ENCODE measurements around the gene TBC1D8.

DNA sequence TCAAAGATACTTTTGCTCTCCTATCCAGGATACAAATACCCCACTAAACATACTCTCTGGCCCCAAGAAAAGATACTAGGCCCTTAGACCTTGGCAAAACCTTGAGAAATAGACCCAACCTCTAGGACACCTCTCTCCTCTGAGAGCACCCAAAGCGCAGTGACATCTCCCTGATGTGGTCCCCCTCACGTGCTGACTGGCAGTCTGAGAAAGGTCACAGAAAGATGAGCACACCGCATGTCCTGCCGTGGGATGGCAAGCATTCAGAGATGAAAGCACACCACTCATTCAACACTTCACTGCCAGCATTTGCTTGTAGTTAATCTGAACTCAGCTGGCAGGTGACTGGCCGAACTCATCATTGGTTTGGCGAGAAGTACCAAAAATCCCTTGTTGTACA is 6.1 kb upstream of the TBC1D8 start:
- TF ChIP-seq, protein P1, sequence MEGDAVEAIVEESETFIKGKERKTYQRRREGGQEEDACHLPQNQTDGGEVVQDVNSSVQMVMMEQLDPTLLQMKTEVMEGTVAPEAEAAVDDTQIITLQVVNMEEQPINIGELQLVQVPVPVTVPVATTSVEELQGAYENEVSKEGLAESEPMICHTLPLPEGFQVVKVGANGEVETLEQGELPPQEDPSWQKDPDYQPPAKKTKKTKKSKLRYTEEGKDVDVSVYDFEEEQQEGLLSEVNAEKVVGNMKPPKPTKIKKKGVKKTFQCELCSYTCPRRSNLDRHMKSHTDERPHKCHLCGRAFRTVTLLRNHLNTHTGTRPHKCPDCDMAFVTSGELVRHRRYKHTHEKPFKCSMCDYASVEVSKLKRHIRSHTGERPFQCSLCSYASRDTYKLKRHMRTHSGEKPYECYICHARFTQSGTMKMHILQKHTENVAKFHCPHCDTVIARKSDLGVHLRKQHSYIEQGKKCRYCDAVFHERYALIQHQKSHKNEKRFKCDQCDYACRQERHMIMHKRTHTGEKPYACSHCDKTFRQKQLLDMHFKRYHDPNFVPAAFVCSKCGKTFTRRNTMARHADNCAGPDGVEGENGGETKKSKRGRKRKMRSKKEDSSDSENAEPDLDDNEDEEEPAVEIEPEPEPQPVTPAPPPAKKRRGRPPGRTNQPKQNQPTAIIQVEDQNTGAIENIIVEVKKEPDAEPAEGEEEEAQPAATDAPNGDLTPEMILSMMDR (IDR thresholded peaks at IDR 0.05): no peak
- TF ChIP-seq POLR2AphosphoS5 (IDR thresholded peaks at IDR 0.05; ENCODE audit: low read depth, low read length) (no peak), SIN3A (IDR thresholded peaks at IDR 0.05; ENCODE audit: borderline replicate concordance, insufficient read depth, low read depth, low read length) (no peak)
- TF ChIP-seq, protein P2, sequence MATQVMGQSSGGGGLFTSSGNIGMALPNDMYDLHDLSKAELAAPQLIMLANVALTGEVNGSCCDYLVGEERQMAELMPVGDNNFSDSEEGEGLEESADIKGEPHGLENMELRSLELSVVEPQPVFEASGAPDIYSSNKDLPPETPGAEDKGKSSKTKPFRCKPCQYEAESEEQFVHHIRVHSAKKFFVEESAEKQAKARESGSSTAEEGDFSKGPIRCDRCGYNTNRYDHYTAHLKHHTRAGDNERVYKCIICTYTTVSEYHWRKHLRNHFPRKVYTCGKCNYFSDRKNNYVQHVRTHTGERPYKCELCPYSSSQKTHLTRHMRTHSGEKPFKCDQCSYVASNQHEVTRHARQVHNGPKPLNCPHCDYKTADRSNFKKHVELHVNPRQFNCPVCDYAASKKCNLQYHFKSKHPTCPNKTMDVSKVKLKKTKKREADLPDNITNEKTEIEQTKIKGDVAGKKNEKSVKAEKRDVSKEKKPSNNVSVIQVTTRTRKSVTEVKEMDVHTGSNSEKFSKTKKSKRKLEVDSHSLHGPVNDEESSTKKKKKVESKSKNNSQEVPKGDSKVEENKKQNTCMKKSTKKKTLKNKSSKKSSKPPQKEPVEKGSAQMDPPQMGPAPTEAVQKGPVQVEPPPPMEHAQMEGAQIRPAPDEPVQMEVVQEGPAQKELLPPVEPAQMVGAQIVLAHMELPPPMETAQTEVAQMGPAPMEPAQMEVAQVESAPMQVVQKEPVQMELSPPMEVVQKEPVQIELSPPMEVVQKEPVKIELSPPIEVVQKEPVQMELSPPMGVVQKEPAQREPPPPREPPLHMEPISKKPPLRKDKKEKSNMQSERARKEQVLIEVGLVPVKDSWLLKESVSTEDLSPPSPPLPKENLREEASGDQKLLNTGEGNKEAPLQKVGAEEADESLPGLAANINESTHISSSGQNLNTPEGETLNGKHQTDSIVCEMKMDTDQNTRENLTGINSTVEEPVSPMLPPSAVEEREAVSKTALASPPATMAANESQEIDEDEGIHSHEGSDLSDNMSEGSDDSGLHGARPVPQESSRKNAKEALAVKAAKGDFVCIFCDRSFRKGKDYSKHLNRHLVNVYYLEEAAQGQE (IDR thresholded peaks at IDR 0.05; ENCODE audit: insufficient read depth in 1 of 2, low read depth in 2 of 2, low read length in 1 of 2): no peak

Measured in Panc1 (cell line).